CD4-positive, alpha-beta T cell treated with Interleukin-10 for 1 hour (primary cell): ENCODE data around the gene LRRC52.
"Not testable (repeated sequence)": the region's sequence is repeated elsewhere in the genome, so short reads cannot be mapped to it uniquely, and the experiment has no call there.

Source experiments
- DNase-seq: peaks from one replicate; pipeline ENCODE4 v3.0.0-alpha.2; 2020

Gene LRRC52

DNA sequence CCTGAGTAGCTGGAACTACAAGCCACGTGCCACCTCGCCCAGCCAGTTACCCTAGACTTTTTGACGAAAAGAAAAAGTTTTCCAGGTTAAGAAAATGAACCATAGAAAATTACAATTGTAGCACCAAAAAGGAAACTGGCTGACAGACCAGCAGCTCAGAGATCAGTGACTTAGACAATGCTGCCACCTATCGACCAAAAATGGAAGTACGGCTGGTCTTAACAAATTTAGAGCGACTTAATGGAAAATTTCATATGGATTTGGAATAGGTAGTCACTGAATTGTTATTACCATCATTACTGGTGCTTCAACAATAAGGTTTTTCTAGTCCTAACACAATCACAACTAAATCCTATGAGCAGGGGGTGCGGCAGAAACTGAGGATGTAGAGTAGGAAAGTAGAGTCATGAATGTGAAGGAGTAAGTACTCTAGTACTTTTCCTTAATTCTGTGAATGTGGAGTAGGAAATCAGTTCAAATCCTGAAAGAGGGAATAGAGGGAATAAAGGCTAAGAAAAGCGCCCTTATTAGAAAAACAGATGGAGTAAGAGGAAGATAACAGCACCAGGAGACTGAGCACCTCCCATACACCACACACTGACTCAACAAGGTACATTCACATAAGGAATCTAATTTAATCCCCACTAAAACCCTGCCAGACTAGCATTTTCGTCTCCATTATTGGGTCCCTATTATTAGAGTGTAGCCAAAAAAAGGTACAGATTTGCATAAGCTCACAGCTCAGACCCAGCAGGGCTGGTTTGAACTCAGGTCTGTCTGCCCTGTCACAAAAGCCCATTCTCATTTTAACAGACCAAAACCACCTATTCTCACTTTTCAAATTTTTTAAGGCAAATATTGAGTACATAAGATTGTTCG lies 49.4 kb downstream of the LRRC52 start:
- peak; percentile 81 for DNase-seq

DNA sequence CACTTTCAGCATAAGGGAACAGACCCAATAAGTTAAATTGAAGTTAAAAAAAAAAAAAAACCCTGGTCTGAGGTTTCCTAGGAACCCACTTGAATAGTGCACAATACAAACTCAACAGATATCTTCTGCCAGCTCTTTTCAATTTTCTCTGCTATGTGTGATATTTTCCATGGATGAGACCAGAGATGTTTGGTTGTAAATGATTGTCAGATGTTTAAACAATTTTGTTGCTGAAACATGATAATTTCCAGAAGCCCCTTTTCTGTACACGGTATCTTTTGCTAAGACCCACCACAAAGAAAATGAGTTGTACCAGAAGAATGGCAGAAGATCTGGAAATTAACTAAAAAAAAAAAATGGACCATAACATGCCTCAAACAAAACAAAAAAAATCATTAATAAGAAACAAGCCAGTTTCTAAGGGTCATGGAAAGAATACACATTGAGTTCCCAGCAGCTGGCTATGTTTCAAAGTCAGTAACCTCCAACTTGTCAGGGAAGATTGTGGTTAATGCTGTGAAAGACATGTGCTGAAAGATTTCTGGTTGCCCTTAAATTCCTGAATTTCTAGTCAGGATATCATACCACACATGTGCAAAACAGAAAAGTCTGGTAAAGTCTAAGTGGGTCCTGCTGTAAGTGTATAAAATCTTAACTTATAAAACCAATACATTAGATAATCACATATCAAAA lies 51.6 kb downstream of the LRRC52 start:
- no peak for DNase-seq

DNA sequence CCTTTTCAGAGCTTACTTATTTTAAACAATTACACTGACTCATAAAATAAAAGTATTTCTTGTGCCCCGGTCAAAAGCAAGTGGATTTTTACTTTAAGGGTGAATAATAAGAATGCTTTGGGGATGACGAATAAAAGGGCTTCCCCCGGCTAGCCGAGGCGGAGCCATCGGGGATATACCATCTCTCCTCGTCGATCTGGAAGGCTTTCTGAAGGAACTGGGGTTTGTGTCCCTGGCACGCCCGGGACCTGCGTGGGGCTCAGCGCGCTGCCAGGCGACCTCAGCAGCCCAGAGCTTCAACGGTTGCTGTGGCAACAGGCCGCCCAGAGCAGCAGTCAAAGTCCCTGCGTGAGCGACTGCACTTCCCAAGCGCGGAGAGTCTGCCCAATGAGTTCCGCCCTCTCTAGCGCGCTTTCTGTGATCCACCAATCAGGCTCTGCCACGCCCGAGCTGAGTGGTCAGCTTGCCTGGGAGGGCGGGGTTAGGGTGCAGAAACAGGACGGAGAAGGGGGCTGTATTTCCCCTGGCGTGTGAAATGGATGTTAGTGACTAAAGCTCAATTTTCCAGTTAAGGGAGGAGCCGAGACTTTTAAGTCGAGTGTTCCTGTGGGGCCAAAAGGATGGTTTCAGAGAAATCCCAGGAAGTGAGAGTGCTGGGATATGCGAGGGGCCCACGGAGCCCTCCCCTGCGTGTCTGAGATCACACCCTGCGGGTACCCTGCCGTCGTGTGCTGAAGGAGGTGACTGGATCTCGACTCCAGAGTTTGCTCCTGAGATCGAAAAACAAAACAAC lies 54.3 kb downstream of the LRRC52 start:
- DNase-seq: peak; percentile 94

DNA sequence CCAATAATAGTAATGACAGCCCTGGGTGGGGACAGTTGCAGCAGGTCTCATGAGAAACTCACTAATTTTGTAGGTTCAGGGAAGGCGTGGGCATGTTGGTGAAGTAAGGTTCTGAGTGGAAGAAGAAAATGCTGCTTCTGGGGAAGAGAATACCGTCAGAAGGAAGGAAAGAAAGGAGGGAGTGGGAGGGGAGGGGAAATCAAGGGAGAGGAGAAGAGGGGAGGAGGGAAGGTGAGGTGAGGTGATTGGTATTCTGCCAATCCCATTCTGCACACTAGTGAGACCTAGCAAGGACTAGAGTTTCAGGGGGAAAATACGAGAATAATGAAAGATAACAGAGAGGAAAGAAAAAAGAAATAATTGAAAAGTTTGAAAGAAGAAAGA lies 54.9 kb downstream of the LRRC52 start:
- no peak for DNase-seq

DNA sequence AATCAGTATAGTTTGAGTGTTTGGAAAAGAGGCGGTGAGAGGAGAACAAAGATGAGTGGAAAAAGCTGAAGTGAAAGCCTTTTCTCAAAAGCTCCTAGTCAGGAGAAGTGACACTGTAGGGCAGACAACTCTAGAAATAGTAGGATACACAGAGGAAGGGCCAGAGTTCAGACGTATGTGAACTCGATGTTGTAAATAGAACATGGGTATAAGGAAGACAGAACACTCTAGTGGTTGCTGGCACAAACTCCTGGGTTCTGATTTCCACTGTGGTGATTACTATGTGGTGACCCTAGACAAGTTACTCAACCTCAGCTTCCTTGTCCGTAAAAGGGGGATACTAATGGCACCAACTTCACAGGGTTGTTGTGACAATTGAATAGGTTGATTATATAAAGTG lies 57.0 kb downstream of the LRRC52 start:
- DNase-seq: no peak

DNA sequence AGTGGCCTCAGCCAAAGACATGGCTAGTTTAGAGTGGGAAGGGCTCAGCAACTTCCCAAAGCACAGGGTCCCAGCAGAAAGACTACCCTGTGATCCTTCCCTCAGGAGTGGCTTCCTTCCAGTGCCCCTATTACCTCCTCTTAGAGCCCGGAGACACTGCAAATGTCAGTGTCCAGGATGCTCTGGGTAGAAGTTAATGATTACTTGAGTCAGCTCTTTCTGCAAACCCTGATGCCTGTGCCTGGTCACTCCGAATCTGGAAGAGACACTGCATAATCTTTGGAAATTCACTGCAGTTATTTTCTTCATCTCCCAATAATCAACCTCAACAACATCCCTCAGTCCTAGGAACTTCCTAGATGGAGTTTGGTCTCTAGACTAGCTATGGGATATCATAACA lies 60.0 kb downstream of the LRRC52 start:
- no peak for DNase-seq

DNA sequence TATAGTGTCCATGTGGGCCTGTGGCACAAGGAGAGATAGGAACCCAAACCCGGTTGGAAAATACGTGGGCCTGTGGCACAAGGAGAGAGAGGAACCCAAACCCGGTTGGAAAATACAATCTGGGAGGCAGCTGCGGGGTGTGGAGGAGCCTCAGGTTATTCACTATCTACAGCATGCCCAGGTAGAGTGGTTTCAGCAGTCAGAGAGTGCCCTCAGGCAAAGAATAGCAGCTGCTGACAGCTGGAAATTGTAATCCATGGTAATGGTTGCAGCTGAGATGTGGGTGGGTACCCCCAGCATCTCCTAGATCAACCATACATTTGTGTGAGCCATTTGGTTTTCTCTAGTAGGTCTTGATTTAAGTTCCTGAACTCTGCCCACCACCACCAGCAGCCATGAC lies 61.4 kb downstream of the LRRC52 start:
- DNase-seq: no peak

DNA sequence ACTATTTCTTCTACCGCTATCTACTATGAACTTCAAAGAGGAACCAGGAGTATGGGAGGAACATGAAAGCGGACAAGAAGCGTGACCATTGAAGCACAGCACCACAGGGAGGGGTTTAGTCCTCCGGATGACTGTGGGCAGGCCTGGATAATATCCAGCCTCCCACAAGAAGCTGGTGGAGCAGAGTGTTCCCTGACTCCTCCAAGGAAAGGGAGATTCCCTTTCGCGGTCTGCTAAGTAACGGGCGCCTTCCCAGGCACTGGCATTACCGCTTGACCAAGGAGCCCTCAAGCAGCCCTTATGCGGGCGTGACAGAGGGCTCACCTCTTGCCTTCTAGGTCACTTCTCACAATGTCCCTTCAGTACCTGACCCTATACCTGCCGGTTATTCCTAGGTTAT lies 62.9 kb downstream of the LRRC52 start:
- not testable (repeated sequence) for DNase-seq

DNA sequence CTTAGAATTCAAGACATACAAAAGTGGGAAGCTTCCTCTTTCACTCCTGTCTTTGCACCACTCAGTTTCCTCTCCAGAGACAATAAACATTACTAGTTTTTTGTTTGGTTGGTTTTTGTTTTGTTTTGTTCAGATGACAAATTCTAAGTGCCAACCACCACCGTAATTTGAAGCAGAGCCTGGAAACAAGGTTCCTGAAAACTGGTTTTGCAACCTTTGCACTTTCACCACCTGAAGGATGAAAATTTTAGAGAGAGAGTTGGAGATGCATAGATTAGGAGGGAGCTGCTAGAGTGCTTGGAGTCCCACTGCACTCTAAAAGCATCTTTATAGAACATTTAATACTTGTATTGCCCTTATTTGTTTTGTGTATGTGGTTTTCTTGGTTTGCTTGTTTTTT lies 67.1 kb downstream of the LRRC52 start:
- DNase-seq: no peak

DNA sequence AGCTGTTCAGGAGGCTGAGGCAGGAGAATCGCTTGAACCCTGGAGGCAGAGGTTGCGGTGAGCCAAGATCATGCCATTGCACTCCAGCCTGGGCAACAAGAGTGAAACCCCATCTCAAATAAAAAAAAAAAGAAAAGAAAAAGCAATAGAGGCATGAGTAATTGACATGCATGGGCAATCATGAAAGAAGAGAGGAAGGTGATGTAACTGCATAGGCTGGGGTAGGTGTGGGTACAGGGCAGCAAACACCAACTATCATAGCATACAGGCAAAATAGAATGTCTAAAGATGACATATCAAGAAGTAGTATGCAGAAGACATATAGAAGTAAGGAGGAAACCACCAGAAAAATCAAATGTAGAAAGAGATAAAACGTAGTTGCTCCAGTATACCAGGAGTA lies 68.3 kb downstream of the LRRC52 start:
- no peak for DNase-seq
